H1 (cell line): Measurements from ENCODE around the gene ADGRE2. TPM values are rescaled to one million over a fixed set of nuclear protein-coding genes. Genes with fewer than 3 reads are reported as not detected.
"Not testable (repeated sequence)": the region's sequence is repeated elsewhere in the genome, so short reads cannot be mapped to it uniquely, and the experiment has no call there.

Source experiments
- CTCF ChIA-PET: fragments of 300-600 bp; sonication (Branson Sonifier 250); formaldehyde crosslinking; loops from one replicate; lab custom pipeline; 2021; ENCODE audit not compliant: partially characterized antibody; lab: Charles Lee
- POLR2A ChIA-PET: fragments of 300-600 bp; sonication (Branson Sonifier 250); formaldehyde crosslinking; loops from one replicate; lab custom pipeline; 2021; ENCODE audit warnings: inconsistent platforms; ENCODE audit not compliant: partially characterized antibody; lab: Charles Lee
- DNase-seq, 2 experiments: peaks; one replicate each; pipeline versions ENCODE4 v3.0.0 to v3.0.0-alpha.2; 2010 to 2022; ENCODE audit warnings: low spot score in 2 of 2, low read depth in 1 of 2, mixed read lengths in 1 of 2
- FAIRE-seq: peaks from 2 replicates; lab custom pipeline; 2011; peaks lifted over from hg19 to GRCh38; lab: Jason Lieb, UNC
- H2AFZ ChIP-seq: 2 replicates; pipeline ENCODE4 v1.8.1; 2012; ENCODE audit warnings: low read length, inconsistent platforms
- H2AK5ac ChIP-seq: 2 replicates; pipeline ENCODE4 v1.6.1; 2013; ENCODE audit warnings: low read depth, low read length
- H2BK120ac ChIP-seq: replicated peaks from 2 replicates; pipeline ENCODE3; 2013; ENCODE audit warnings: low read depth, low read length, inconsistent platforms
- H2BK12ac ChIP-seq: 2 replicates; pipeline ENCODE4 v1.6.1; 2013; ENCODE audit warnings: low read depth, low read length
- H2BK15ac ChIP-seq: 2 replicates; pipeline ENCODE4 v1.6.1; 2013; ENCODE audit warnings: low read length
- H2BK20ac ChIP-seq: 2 replicates; pipeline ENCODE4 v1.6.1; 2013; ENCODE audit warnings: low read length
- H2BK5ac ChIP-seq: 2 replicates; pipeline ENCODE4 v1.6.1; 2013; ENCODE audit warnings: low read depth, low read length
- H3K14ac ChIP-seq: 2 replicates; pipeline ENCODE4 v1.6.1; 2013; ENCODE audit warnings: inconsistent platforms; ENCODE audit not compliant: insufficient read length
- H3K18ac ChIP-seq: 2 replicates; pipeline ENCODE4 v1.6.1; 2013; ENCODE audit warnings: low read length; ENCODE audit errors: extremely low read depth
- H3K23ac ChIP-seq: 2 replicates; pipeline ENCODE4 v1.6.1; 2013; ENCODE audit warnings: inconsistent platforms; ENCODE audit not compliant: insufficient read length
- H3K23me2 ChIP-seq: 2 replicates; pipeline ENCODE4 v1.6.1; 2013; ENCODE audit warnings: low read depth, low read length
- H3K27ac ChIP-seq: 2 replicates; pipeline ENCODE4 v1.6.1; 2011; ENCODE audit warnings: low read depth, low read length, inconsistent platforms
- H3K27me3 ChIP-seq, 4 experiments: replicated peaks in 1 of 4; 1 replicate in 1 of 4; 2 replicates in 3 of 4; pipeline versions ENCODE4 v1.6.1 to v1.8.1; 2011 to 2013; ENCODE audit warnings: low read length in 3 of 4, mild to moderate bottlenecking in 3 of 4, inconsistent platforms in 2 of 4, mixed read lengths in 2 of 4, moderate library complexity in 1 of 4; ENCODE audit not compliant: control insufficient read depth in 3 of 4, insufficient read depth in 3 of 4; ENCODE audit errors: extremely low read depth in 1 of 4
- H3K36me3 ChIP-seq, 4 experiments: 2 replicates each; pipeline versions ENCODE4 v1.6.1 to v1.8.1; 2011 to 2013; ENCODE audit warnings: mild to moderate bottlenecking in 4 of 4, low read length in 3 of 4, moderate library complexity in 2 of 4, control low read depth in 1 of 4, inconsistent platforms in 1 of 4; ENCODE audit not compliant: insufficient read depth in 4 of 4, control insufficient read depth in 2 of 4
- H3K4ac ChIP-seq: replicated peaks from 2 replicates; pipeline ENCODE3; 2013; ENCODE audit warnings: low read length, low read depth, mixed read lengths, inconsistent platforms; ENCODE audit not compliant: insufficient read length
- H3K4me1 ChIP-seq, 4 experiments: replicated peaks in 1 of 4; 1 replicate in 1 of 4; 2 replicates in 3 of 4; pipeline versions ENCODE4 v1.6.1 to v1.8.1; 2011 to 2013; ENCODE audit warnings: low read length in 3 of 4, inconsistent platforms in 2 of 4, mixed read lengths in 1 of 4; ENCODE audit not compliant: insufficient read depth in 4 of 4, control insufficient read depth in 3 of 4
- H3K4me2 ChIP-seq, 2 experiments: 2 replicates each; pipeline versions ENCODE4 v1.6.1 to v1.8.1; 2011 to 2013; ENCODE audit warnings: low read depth in 2 of 2, low read length in 2 of 2, control low read depth in 1 of 2, inconsistent platforms in 1 of 2, mild to moderate bottlenecking in 1 of 2; ENCODE audit not compliant: insufficient read depth in 1 of 2
- H3K4me3 ChIP-seq, 4 experiments: fragments of 200-600, 300-600 bp in 1 of 4; sonication (generic), shearing (Covaris generic), sonication (Bioruptor Twin) in 1 of 4; 2 replicates each; pipeline versions ENCODE4 v1.5.1 to v1.8.1; 2011 to 2016; ENCODE audit warnings: low read length in 4 of 4, low read depth in 3 of 4, control low read depth in 2 of 4, inconsistent platforms in 2 of 4, mild to moderate bottlenecking in 2 of 4, mixed read lengths in 1 of 4, moderate library complexity in 1 of 4; ENCODE audit not compliant: insufficient read depth in 2 of 4; ENCODE audit errors: extremely low read depth in 1 of 4
- H3K56ac ChIP-seq: replicated peaks from 2 replicates; pipeline ENCODE3; 2013; ENCODE audit warnings: low read depth, mild to moderate bottlenecking, mixed read lengths, low read length, inconsistent platforms; ENCODE audit not compliant: insufficient read length
- H3K79me1 ChIP-seq: 2 replicates; pipeline ENCODE4 v1.6.1; 2013; ENCODE audit warnings: low read depth, low read length, control low read depth
- H3K79me2 ChIP-seq, 2 experiments: 2 replicates each; pipeline versions ENCODE4 v1.6.1 to v1.8.1; 2012 to 2013; ENCODE audit warnings: low read length in 2 of 2, mild to moderate bottlenecking in 2 of 2, inconsistent platforms in 1 of 2; ENCODE audit not compliant: insufficient read depth in 2 of 2, control insufficient read depth in 1 of 2
- H3K9ac ChIP-seq, 4 experiments: replicated peaks in 1 of 4; 1 replicate in 1 of 4; 2 replicates in 3 of 4; pipeline versions ENCODE4 v1.6.1 to v1.8.1; 2011 to 2013; ENCODE audit warnings: low read depth in 3 of 4, low read length in 3 of 4, control low read depth in 2 of 4, mild to moderate bottlenecking in 2 of 4, moderate library complexity in 2 of 4, inconsistent platforms in 1 of 4; ENCODE audit errors: extremely low read depth in 1 of 4
- H3K9me3 ChIP-seq, 2 experiments: 2 replicates each; pipeline versions ENCODE4 v1.6.1 to v1.8.1; 2012 to 2013; ENCODE audit warnings: mild to moderate bottlenecking in 2 of 2, moderate library complexity in 2 of 2, control low read depth in 1 of 2, inconsistent platforms in 1 of 2, low read depth in 1 of 2, low read length in 1 of 2, mixed read lengths in 1 of 2; ENCODE audit not compliant: insufficient read depth in 2 of 2
- H4K20me1 ChIP-seq, 2 experiments: replicated peaks in 1 of 2; 2 replicates each; pipeline versions ENCODE3 to v1.8.1; 2011 to 2013; ENCODE audit warnings: inconsistent platforms in 2 of 2, low read length in 2 of 2, mild to moderate bottlenecking in 1 of 2; ENCODE audit not compliant: insufficient read depth in 2 of 2, control insufficient read depth in 1 of 2
- H4K5ac ChIP-seq: 2 replicates; pipeline ENCODE4 v1.6.1; 2013; ENCODE audit warnings: low read length, low read depth, mixed read lengths, inconsistent platforms; ENCODE audit not compliant: insufficient read length
- H4K8ac ChIP-seq: 2 replicates; pipeline ENCODE4 v1.8.0; 2013; ENCODE audit warnings: mild to moderate bottlenecking, moderate library complexity, low read length, inconsistent platforms; ENCODE audit not compliant: insufficient read depth; ENCODE audit errors: extremely low read depth
- H4K91ac ChIP-seq: replicated peaks from 2 replicates; pipeline ENCODE3; 2013; ENCODE audit warnings: low read length, mixed read lengths, inconsistent platforms; ENCODE audit not compliant: insufficient read length
- WGBS, 2 experiments: shearing (Covaris generic) in 1 of 2; methylation state at CpG; one replicate each; pipeline versions ENCODE4 v1.1.6 to v1.1.7; 2013 to 2015; ENCODE audit warnings: low lambda C conversion rate in 2 of 2, mixed read lengths in 2 of 2, inconsistent platforms in 1 of 2, low coverage in 1 of 2, missing lambda C conversion rate in 1 of 2; ENCODE audit not compliant: insufficient replicate concordance in 2 of 2, insufficient coverage in 1 of 2, insufficient read length in 1 of 2; ENCODE audit errors: extremely low coverage in 1 of 2, missing lambda C conversion rate in 1 of 2; 5-methylcytosine and 5-hydroxymethylcytosine counted together
- polyA plus RNA-seq, 7 experiments: library from polyadenylated mRNA; depleted of rRNA in 3 of 7; stranded (reverse) in 5 of 7; unstranded in 2 of 7; fragments of >200 nt in 5 of 7; fragments of 200-250 nt in 2 of 7; gene quantifications; 1 replicate in 5 of 7; 2 replicates in 1 of 7; 4 replicates in 1 of 7; pipeline versions ENCODE4 v1.2.1 to v1.2.3, GENCODE V29; 2011 to 2013; ENCODE audit warnings: missing spikeins in 2 of 7, mixed read lengths in 2 of 7
- total RNA-seq: library from RNA; stranded (reverse); fragmentation: NEBNext Ultra II Directional; extraction: Animal tissue kit (Norgen Biotek cat#: 25700); gene quantifications from 2 replicates; pipeline ENCODE4 v1.2.1, GENCODE V29; 2021

ADGRE2 gene
- total and polyA plus RNA-seq, 2 of the 8 experiments (the other 6 are each of a cell fraction or from before 2014, with no cell fraction given): 2.0 to 4.5 TPM

DNA sequence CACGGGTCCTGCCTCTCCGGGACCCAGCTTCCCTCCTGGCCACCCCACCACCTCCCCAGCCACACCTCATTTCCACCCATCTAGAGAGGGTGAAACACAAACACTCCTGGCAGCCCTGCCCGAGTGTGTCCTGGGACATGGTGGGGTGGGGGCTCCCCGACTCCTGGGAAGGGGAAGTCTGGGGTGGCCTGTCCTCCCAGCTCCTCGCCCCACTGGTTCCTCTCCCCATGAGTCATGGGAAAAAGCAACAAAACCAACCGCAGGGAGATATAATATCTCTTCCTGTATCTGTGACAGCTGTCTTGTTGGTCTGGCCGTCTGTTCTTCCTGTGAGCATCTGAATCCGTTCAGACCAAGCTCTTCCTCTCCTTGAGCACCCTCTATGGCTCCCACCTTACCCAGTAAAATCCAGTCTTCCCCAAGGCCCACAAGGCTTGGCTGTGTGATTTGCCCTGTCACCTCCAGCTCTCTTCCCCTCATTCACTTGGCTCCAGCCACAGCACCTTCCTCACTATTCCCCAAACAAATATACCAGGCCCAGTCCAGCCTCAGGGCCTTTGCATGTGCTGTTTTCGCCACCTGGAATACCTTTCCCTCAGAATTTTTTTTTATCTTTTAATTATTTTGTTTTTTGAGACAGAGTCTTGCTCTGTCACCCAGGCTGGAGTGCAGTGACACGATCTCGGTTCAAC, 6.9 kb upstream of the ADGRE2 start:
- not testable (repeated sequence) for H3K9ac ChIP-seq, FAIRE-seq

More for the DNA sequence above, 6.9 kb upstream of the ADGRE2 start:
- H3K4me3 ChIP-seq, H3K4ac ChIP-seq, H3K23me2 ChIP-seq, H3K18ac ChIP-seq, H2AK5ac ChIP-seq, H3K14ac ChIP-seq, H4K20me1 ChIP-seq, H3K9me3 ChIP-seq, H2BK120ac ChIP-seq, H3K79me1 ChIP-seq, H4K91ac ChIP-seq, H3K56ac ChIP-seq, H3K27ac ChIP-seq, H2AFZ ChIP-seq, H2BK5ac ChIP-seq, H3K4me2 ChIP-seq, H2BK15ac ChIP-seq, DNase-seq, H2BK12ac ChIP-seq, H4K8ac ChIP-seq, H3K36me3 ChIP-seq, H3K4me1 ChIP-seq, H3K79me2 ChIP-seq, H2BK20ac ChIP-seq, H3K23ac ChIP-seq, H4K5ac ChIP-seq, H3K27me3 ChIP-seq: not testable (repeated sequence)
- 88% methylated on average over 7 of the region's 11 CpGs; no CpG with 5 or more reads in 1 of the 2 experiments for WGBS, 2 experiments
- CTCF ChIA-PET: interaction anchor here (0.6 to 2.4 kb wide), 18 partner anchors 8 to 369 kb away, joined by 3 to 13 read pairs (median 7); partner anchors contain the start of genes OR1I1 and ZNF333
- POLR2A ChIA-PET: interaction anchor here (1.4 kb wide), 1 partner anchor 9 kb away, joined by 4 read pairs; no protein-coding TSS in a partner anchor
